Motor neuron (in vitro differentiated cells): ENCODE measurements around the gene TNFAIP3. TPM values are rescaled to one million over a fixed set of nuclear protein-coding genes. Genes with fewer than 3 reads are reported as not detected.

Experiments used
- ATAC-seq, 8 experiments: fragments of 200-7000 bp; cut with Tn5 transposase; replicated peaks in 6 of 8; 2 replicates each; pipeline ENCODE4 v1.8.0; 2021; ENCODE audit warnings: mild to moderate bottlenecking in 8 of 8, moderate library complexity in 8 of 8
- H3K27ac ChIP-seq, 2 donors: fragments of 250-450 bp; sonication (Bioruptor Pico); 2 replicates each; pipeline ENCODE4 v1.9.0; 2021; ENCODE audit warnings: antibody characterized with exemption in 2 of 2, mild to moderate bottlenecking in 2 of 2, moderate library complexity in 1 of 2
- H3K4me1 ChIP-seq, 2 donors: fragments of 250-450 bp; sonication (Bioruptor Pico); replicated peaks in 1 of 2; 2 replicates each; pipeline ENCODE4 v1.6.1; 2021; ENCODE audit warnings: antibody characterized with exemption in 2 of 2, mild to moderate bottlenecking in 2 of 2, moderate library complexity in 1 of 2
- H3K4me3 ChIP-seq, 5 donors: fragments of 250-450 bp; sonication (Bioruptor Pico); 2 replicates each; pipeline ENCODE4 v1.9.0; 2021; ENCODE audit warnings: antibody characterized with exemption in 5 of 5, mild to moderate bottlenecking in 5 of 5, moderate library complexity in 4 of 5
- WGBS, 10 experiments: fragments of 450-650 bp; shearing (Covaris generic); methylation state at CpG; one replicate each; pipeline ENCODE4 v1.0.0; 2022; 5-methylcytosine and 5-hydroxymethylcytosine counted together
- in situ Hi-C, 9 experiments: fragments of 400-800 bp; cut with MboI; loops; one replicate each; pipeline ENCODE4 v1.15.0; 2021; ENCODE audit warnings: low sequenced_read_pairs in 9 of 9, low pct_unique_long_range_greater_than_20kb in 2 of 9; ENCODE audit not compliant: unreplicated experiment in 9 of 9
- total RNA-seq, 8 experiments: library from RNA; unstranded; fragments of 300-600 nt; gene quantifications; 2 replicates each; pipeline versions ENCODE4 v1.2.3 to v1.2.4, GENCODE V29; 2022

Gene TNFAIP3
- 10 to 100 TPM in 1 of 8 experiments, 1 to 10 TPM in 7; 2.2 to 10.0 (median 3.9) TPM for total RNA-seq

- Histone ChIP-seq H3K4me3 (peak within 1 kb of the TSS; percentile 67 to 89 (median 72)), H3K27ac (peak within 1 kb of the TSS in 1 of 2 donors; percentile 40), H3K4me1 (peaks cover 21 to 28% of the 10 kb centered on the region in 2 donors)
- WGBS, 10 experiments, result 0 to 2% (median 1%) methylated on average over 1 to 17 of the region's 87 CpGs; no CpG with 5 or more reads in 6 of the 10 experiments
- ATAC-seq, result peak; percentile 83 to 95 (median 86)
- in situ Hi-C loops, result loop anchor here in 5 of 9 experiments (5.0 to 25.0 kb wide), 4 partner anchors 155 to 245 kb away; partner anchors contain the start of gene PERP (in 1 of the 5)
Measured at GRCh38 chr6:137866914-137867684, at the start of gene TNFAIP3. TSS of gene TNFAIP3 (plus strand) at chr6:137867259. CDS start at chr6:137871228, 3,969 bp downstream.

DNA sequence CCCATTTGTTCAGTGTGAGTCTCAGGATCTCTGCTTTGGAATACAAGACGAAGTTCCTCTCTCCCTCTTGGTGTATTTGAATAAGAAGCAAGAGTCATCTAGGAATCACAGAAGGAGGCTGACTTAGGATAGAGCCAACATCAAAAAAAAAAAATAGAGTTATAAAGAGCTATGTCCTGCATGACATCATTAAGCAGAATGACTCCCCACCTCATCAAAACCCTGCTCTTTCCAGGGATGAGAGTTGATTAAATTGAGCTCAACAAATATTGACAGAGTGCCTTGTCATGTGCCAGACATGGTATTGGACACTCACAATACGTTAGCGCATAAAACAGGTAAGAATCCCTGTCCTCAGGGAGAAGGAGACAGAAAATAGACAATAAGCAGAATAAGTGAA is 48.6 kb upstream of the TNFAIP3 start:
- 72 to 100% (median 95%) methylated on average over 2 to 3 of the region's 3 CpGs; no CpG with 5 or more reads in 1 of the 10 experiments for WGBS, 10 experiments
- ATAC-seq, result peak in 3 of 8 experiments; percentile 17 to 32 (median 27)
- no peak overlapping the region for H3K27ac ChIP-seq
- H3K4me1 ChIP-seq, result peaks cover under 1 to 2% of the 10 kb centered on the region in 2 donors
- in situ Hi-C loops, result no loop called here
- H3K4me3 ChIP-seq, result no peak overlapping the region

DNA sequence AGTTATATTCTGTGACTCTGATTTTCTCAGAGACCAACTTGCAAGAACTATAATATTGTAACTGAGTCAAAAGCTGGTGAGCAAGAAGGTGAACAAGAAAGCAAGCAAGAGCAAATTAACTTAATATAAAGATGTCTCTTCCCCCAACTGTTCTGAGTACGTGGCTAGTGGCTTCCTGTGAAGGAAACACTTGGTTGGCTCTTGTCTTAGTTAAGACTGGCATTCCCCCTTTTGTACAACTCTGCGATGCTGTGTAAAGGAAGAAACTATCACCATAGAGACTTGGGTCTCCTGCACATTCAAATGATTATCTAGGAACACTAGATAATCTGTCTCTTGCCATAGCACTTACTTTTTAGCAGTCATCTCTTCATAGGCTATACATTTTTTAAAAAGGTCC is 47.3 kb upstream of the TNFAIP3 start:
- WGBS, 10 experiments, result 37 to 100% (median 85%) methylated on average over 1 to 2 of the region's 2 CpGs; no CpG with 5 or more reads in 1 of the 10 experiments
- Histone ChIP-seq H3K4me3 (no peak overlapping the region), H3K27ac (no peak overlapping the region), H3K4me1 (peaks cover 14% of the 10 kb centered on the region in 2 donors)
- no peak for ATAC-seq
- in situ Hi-C loops, result no loop called here

DNA sequence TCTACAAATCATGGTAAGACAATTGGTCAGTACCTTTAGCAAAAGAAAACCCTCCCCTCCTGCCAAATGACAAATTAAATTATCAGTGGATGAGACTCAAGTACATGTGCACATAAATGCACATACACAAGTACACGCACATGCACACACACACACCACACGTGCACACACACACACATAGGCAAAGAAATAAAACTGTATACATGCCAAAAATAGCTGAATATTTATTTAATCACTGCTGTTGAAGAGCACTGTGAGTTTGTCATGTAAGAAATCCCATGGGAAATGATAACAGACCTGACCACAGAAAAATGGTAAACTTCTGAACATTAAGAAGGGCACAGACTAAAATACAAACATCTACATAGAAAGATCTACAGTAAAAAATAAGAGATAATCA is 46.6 kb upstream of the TNFAIP3 start:
- 14 to 100% (median 80%) methylated on average over 1 to 2 of the region's 2 CpGs; no CpG with 5 or more reads in 3 of the 10 experiments for WGBS, 10 experiments
- no peak for ATAC-seq
- in situ Hi-C loops, result no loop called here

GRCh38 chr6:137820952-137821351 is 46.1 kb upstream of the TNFAIP3 start:
- peaks cover 14 to 15% of the 10 kb centered on the region in 2 donors for H3K4me1 ChIP-seq
- no peak overlapping the region for H3K4me3 ChIP-seq
- ATAC-seq, result no peak
- WGBS, 10 experiments, result 0 to 100% (median 50%) methylated on average over 1 of the region's 1 CpG; no CpG with 5 or more reads in 4 of the 10 experiments
- in situ Hi-C loops, result no loop called here
- H3K27ac ChIP-seq, result no peak overlapping the region

More for the DNA sequence above, 46.6 kb upstream of the TNFAIP3 start:
- Histone ChIP-seq H3K4me1 (peaks cover 14 to 15% of the 10 kb centered on the region in 2 donors), H3K4me3 (no peak overlapping the region), H3K27ac (no peak overlapping the region)

DNA sequence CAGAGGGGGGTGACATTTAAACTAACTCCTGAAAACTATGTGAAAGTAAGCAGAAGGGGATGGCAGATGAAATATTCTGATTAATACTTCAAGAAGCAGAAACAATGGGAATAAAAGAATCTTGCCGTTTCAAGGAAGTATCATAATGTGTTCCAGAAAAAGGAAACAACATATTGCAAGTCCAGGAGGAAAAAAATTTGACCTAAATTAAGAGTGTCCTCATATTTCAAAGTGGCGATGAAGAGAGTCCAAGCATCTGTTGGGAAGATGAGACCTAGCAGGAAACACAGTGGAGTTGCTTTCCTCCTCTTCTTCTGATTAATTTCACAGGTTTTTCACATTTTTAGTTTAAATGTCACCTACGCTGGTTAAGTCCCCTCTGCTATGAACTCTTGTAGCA is 45.6 kb upstream of the TNFAIP3 start:
- Histone ChIP-seq H3K4me3 (no peak overlapping the region), H3K4me1 (peaks cover 14 to 15% of the 10 kb centered on the region in 2 donors), H3K27ac (no peak overlapping the region)
- in situ Hi-C loops, result no loop called here
- WGBS, 10 experiments, result 0 to 80% (median 58%) methylated on average over 1 to 3 of the region's 3 CpGs; no CpG with 5 or more reads in 1 of the 10 experiments
- ATAC-seq, result no peak

DNA sequence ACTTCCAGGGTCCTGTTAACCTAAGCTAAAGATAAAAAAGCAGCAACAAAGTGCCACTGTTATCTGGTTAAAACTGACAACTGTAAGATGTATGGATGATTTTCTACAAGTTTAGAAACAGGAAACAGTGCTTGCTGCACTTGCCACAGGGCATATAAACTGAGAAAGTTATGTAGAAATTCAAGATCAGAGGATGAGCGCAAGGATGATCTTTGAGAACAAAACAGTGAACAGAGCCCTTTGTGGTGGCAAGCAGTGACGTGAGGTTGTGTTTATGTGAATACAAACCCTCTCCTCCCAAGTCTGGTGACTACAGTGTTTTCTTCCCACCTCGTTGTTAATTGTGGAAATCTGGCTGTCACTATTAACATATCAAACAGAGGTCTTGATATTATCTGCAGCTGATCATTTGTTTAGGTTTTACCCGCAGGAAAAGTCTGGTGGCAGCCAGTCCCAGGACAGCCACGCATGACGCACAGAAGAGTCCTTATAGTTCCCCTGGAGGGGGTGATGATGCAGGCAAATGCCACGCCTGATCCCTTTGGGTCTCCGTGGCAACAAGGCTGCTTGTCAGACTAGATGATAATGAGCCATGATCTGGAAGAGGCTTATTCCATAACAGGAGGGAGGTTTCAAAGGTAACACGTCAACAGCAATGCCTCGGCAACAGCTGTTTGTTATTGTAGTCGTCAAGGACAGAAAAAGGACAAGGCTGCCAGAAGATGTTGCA is 43.1 kb upstream of the TNFAIP3 start:
- in situ Hi-C loops, result no loop called here
- Histone ChIP-seq H3K4me1 (peaks cover 14 to 15% of the 10 kb centered on the region in 2 donors), H3K27ac (peak overlapping the region; percentile 8 to 52), H3K4me3 (peak overlapping the region in 1 of 5 donors; percentile 12)
- ATAC-seq, result peak; percentile 86 to 99 (median 99)
- WGBS, 10 experiments, result 6 to 62% (median 28%) methylated on average over 2 to 11 of the region's 11 CpGs; no CpG with 5 or more reads in 1 of the 10 experiments

DNA sequence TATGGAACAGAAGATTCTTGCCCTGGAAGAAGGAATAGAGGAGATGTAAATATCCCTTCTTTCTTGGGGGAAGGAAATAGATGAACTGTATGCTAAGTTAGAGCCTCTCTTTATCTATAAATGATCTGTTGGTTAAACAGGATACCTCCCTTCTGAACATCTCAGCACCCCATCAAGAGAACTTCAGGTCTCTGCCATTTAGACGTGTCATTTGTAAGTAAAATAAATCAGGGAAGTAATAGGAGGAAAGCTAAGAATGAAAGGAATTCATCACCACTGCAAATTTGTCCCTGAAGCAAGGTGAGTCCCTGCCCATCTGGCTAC is 42.5 kb upstream of the TNFAIP3 start:
- Histone ChIP-seq H3K4me3 (peak overlapping the region in 1 of 5 donors; percentile 12), H3K27ac (peak overlapping the region; percentile 8 to 52), H3K4me1 (peaks cover 14 to 15% of the 10 kb centered on the region in 2 donors)
- ATAC-seq, result no peak
- 57 to 89% (median 80%) methylated on average over 1 of the region's 1 CpG; no CpG with 5 or more reads in 4 of the 10 experiments for WGBS, 10 experiments
- in situ Hi-C loops, result no loop called here

GRCh38 chr6:137824896-137825295 is 42.2 kb upstream of the TNFAIP3 start:
- Histone ChIP-seq H3K27ac (no peak overlapping the region), H3K4me3 (no peak overlapping the region), H3K4me1 (peaks cover 14 to 15% of the 10 kb centered on the region in 2 donors)
- 40 to 100% (median 68%) methylated on average over 1 to 2 of the region's 2 CpGs; no CpG with 5 or more reads in 2 of the 10 experiments for WGBS, 10 experiments
- no peak for ATAC-seq
- in situ Hi-C loops, result no loop called here

DNA sequence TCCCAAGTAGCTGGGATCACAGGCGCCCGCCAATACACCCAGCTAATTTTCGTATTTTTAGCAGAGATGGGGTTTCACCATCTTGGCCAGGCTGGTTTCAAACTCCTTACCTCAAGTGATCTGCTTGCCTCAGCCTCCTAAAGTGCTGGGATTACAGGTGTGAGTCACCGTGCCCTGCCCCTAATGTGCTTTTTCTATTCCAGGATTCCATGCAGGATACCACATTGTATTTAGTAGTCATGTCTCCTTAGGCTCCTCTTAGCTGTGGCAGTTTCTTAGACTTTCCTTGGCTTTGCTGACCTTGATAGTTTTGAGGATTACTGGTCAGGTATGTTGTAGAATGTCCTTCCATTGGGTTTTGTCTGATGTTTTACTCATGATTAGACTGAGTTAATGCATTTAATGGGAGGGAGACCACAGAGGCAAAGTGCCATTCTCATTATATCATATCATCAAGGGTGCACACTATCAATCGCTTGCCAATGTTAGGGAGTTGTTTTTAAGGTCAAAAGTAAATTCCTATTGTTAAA is 39.6 kb upstream of the TNFAIP3 start:
- Histone ChIP-seq H3K27ac (no peak overlapping the region), H3K4me3 (no peak overlapping the region), H3K4me1 (peaks cover 14 to 15% of the 10 kb centered on the region in 2 donors)
- in situ Hi-C loops, result no loop called here
- no peak for ATAC-seq
- 67 to 96% (median 90%) methylated on average over 2 to 5 of the region's 5 CpGs; no CpG with 5 or more reads in 3 of the 10 experiments for WGBS, 10 experiments

DNA sequence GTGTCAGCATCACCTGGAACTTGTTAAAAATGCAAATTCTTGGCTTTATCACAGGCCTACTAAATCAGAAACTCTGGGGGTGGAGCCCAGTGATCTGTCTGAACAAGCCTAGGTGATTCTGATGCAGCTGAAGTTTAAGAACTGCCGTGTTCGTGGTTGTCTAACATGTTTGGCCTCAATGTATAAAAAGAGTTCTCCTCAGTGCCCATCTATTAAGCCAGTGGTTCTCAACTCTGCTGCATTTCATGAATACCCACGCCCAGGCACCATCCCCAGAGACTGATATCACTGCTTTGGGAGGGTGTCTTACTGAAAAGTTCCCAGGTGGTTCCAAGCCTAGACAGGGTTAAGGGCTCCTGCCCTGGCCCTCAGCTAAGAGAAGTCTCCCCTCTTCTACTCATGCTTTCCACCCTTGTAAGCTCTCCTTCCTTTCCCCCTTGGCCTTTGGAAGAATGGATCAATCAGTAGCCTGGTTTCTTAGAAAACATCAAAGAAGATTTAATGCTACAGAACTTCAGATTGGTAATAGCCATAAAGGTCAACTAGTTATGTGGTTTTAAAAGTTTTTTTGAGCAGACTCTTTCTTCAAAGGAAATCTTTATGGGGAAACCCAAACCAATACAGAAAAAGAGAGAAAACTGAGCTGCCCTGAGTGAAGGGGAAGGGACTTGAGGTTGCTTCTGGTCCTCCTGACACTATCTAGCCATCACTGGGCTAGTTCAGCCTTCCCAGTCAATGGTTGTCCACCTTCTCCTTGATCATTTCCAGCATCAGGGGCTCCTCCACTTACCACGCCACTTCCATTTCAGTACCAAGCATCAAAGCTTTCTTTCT is 38.9 kb upstream of the TNFAIP3 start:
- no peak for ATAC-seq
- in situ Hi-C loops, result no loop called here
- no peak overlapping the region for H3K27ac ChIP-seq
- H3K4me3 ChIP-seq, result no peak overlapping the region
- H3K4me1 ChIP-seq, result peaks cover 14 to 15% of the 10 kb centered on the region in 2 donors
- WGBS, 10 experiments, result 82 to 100% (median 97%) methylated on average over 1 to 4 of the region's 4 CpGs; no CpG with 5 or more reads in 3 of the 10 experiments

DNA sequence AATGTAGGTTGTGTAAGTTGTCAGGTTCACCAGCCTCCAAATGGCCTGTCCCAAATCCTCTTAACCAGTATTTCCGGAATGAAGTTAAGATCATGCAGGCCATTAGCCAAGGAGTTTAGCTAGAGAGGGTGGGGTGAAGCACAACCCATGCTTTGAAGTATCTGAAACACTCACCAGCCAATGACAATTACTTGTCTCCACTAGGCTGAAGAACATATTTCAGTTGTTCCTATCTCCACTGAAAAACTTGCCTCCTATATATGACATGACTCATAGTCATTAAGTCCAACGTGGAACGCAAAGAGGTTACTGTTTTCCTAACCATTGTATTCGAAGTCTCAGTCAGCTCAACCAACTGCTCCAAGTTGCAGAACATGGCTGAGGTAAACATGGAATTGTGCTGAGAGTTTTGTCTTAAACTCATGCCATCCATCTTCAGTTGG is 37.4 kb upstream of the TNFAIP3 start:
- peak in 2 of 8 experiments; percentile 64 to 79 for ATAC-seq
- H3K4me1 ChIP-seq, result peaks cover under 1 to 2% of the 10 kb centered on the region in 2 donors
- no peak overlapping the region for H3K4me3 ChIP-seq
- no peak overlapping the region for H3K27ac ChIP-seq
- WGBS, 10 experiments, result 43 to 100% (median 79%) methylated on average over 1 to 4 of the region's 4 CpGs
- in situ Hi-C loops, result no loop called here
